Neural progenitor cell (in vitro differentiated cells): ENCODE results near the gene MBP. TPM values are rescaled to one million over a fixed set of nuclear protein-coding genes. Genes with fewer than 3 reads are reported as not detected.

ENCODE experiments used
- DNase-seq: peaks from one replicate; pipeline ENCODE4 v3.0.0-alpha.2; 2016; ENCODE audit warnings: low spot score
- H2AFZ ChIP-seq: fragments of 200-600 bp; sonication (generic); replicated peaks from 2 replicates; pipeline ENCODE4 v1.6.1; 2016; ENCODE audit warnings: antibody characterized with exemption
- H3F3A ChIP-seq: fragments of 200-600 bp; sonication (generic); 2 replicates; pipeline ENCODE4 v1.6.1; 2016; ENCODE audit warnings: antibody characterized with exemption, low read depth
- H3K27ac ChIP-seq: fragments of 200-600 bp; sonication (generic); 2 replicates; pipeline ENCODE4 v1.5.1; 2016; ENCODE audit warnings: mild to moderate bottlenecking
- H3K27me3 ChIP-seq: fragments of 200-600 bp; sonication (generic); 2 replicates; pipeline ENCODE4 v1.6.1; 2016; ENCODE audit warnings: mild to moderate bottlenecking, moderate library complexity
- H3K36me3 ChIP-seq: fragments of 200-600 bp; sonication (generic); 2 replicates; pipeline ENCODE4 v1.5.1; 2016
- H3K4me1 ChIP-seq: fragments of 200-600 bp; sonication (generic); 2 replicates; pipeline ENCODE4 v1.6.1; 2016; ENCODE audit warnings: mixed run types
- H3K4me2 ChIP-seq: fragments of 200-600 bp; sonication (generic); 2 replicates; pipeline ENCODE4 v1.6.1; 2016
- H3K4me3 ChIP-seq: fragments of 200-600 bp; sonication (generic); 2 replicates; pipeline ENCODE4 v1.5.1; 2016
- H3K79me2 ChIP-seq: fragments of 200-600 bp; sonication (generic); 2 replicates; pipeline ENCODE4 v1.6.1; 2016; ENCODE audit warnings: low read depth
- H3K9ac ChIP-seq: fragments of 200-600 bp; sonication (generic); 2 replicates; pipeline ENCODE4 v1.6.1; 2016
- H3K9me3 ChIP-seq: fragments of 200-600 bp; sonication (generic); 2 replicates; pipeline ENCODE4 v1.5.1; 2016; ENCODE audit warnings: low read depth
- H4K20me1 ChIP-seq: fragments of 200-600 bp; sonication (generic); 2 replicates; pipeline ENCODE4 v1.6.1; 2016; ENCODE audit warnings: low read depth
- H3K27ac Mint-ChIP-seq: 3 replicates; pipeline ENCODE4 v1.8.0; 2021; ENCODE audit warnings: mixed read lengths
- H3K27me3 Mint-ChIP-seq: 2 replicates; pipeline ENCODE4 v1.8.0; 2022; ENCODE audit warnings: low read depth, mild to moderate bottlenecking, inconsistent platforms, moderate library complexity, mixed read lengths; ENCODE audit not compliant: insufficient read depth
- H3K36me3 Mint-ChIP-seq: 3 replicates; pipeline ENCODE4 v1.8.0; 2021; ENCODE audit warnings: mixed read lengths
- H3K4me1 Mint-ChIP-seq: 3 replicates; pipeline ENCODE4 v1.8.0; 2021; ENCODE audit warnings: mixed read lengths
- H3K4me3 Mint-ChIP-seq: 3 replicates; pipeline ENCODE4 v1.8.0; 2021; ENCODE audit warnings: mild to moderate bottlenecking, moderate library complexity, mixed read lengths
- H3K9me3 Mint-ChIP-seq: 3 replicates; pipeline ENCODE4 v1.8.0; 2020; ENCODE audit warnings: mixed read lengths
- CTCF ChIP-seq: fragments of 200-600 bp; sonication (generic); IDR thresholded peaks from 2 replicates; pipeline ENCODE4 v1.5.1; 2017; ENCODE audit warnings: antibody characterized with exemption, mild to moderate bottlenecking
- EZH2 ChIP-seq: fragments of 200-600 bp; sonication (generic); IDR thresholded peaks from 2 replicates; pipeline ENCODE4 v1.6.1; 2017; ENCODE audit warnings: antibody characterized with exemption, mild to moderate bottlenecking, moderate library complexity
- EZH2phosphoT487 ChIP-seq: fragments of 200-600 bp; sonication (generic); IDR thresholded peaks from 2 replicates; pipeline ENCODE4 v1.6.1; 2017; ENCODE audit warnings: antibody characterized with exemption
- total RNA-seq: library from RNA; depleted of rRNA; stranded (reverse); fragments of >200 nt; gene quantifications from 2 replicates; pipeline ENCODE4 v1.2.3, GENCODE V29; 2015; ENCODE audit warnings: low replicate concordance

Gene MBP
- total RNA-seq, 1 donor from 2014 or later, result 0.64 TPM

DNA sequence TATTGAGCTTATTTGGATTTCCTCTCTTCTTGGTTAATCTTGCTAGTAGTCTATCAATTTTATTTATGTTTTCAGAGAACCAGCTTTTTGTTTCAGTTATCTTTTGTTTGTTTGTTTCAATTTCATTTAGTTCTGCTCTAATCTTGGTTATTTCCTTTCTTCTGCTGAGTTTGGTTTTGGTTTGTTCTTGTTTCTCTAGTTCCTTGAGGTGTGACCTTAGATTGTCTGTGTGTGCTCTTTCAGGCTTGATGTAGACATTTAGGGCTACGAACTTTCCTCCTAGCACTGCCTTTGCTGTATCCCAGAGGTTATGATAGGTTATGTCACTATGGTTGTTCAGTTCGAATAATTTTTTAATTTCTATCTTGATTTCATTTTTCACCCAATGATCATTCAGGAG, 168.6 kb downstream of the MBP start:
- no peak for DNase-seq
- Histone ChIP-seq H3K79me2 (peaks cover 17% of the 10 kb centered on the region), H3K4me1 (peaks cover 12% of the 10 kb centered on the region), H3K9ac (no peak overlapping the region), H3K4me2 (no peak overlapping the region), H3K27ac (no peak overlapping the region), H3K27me3 (no peaks in the 10 kb centered on the region), H2AFZ (no peak overlapping the region), H3K36me3 (peaks cover 9% of the 10 kb centered on the region), H3F3A (peaks cover 11% of the 10 kb centered on the region), H3K9me3 (no peaks in the 10 kb centered on the region), H3K4me3 (no peak overlapping the region), H4K20me1 (no peaks in the 10 kb centered on the region)
- no peak overlapping the region for H3K4me3 Mint-ChIP-seq
- H3K4me1 Mint-ChIP-seq, result no peaks in the 10 kb centered on the region
- H3K27ac Mint-ChIP-seq, result no peak overlapping the region
- H3K27me3 Mint-ChIP-seq, result no peaks in the 10 kb centered on the region
- peaks cover 26% of the 10 kb centered on the region for H3K9me3 Mint-ChIP-seq
- H3K36me3 Mint-ChIP-seq, result peaks cover 55% of the 10 kb centered on the region
- TF ChIP-seq EZH2phosphoT487 (no peak), EZH2 (no peak), CTCF (no peak)

DNA sequence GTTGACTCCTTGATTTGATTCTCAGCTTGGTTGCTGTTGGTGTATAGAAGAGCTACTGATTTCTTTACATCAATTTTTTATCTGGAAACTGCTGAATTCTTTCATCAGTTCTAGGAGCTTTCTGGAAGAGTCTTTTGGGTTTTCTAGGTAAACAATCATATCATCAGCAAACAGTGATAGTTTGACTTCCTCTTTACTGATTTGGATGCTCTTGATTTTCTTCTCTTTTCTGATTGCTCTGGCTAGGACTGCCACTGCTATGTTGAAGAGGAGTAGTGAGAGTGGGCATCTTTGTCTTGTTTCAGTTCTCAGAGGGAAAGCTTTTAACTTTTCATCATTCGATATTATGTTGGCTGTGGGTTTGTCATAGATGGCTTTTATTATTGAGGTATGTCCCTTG, 169.7 kb downstream of the MBP start:
- peaks cover 26% of the 10 kb centered on the region for H3K9me3 Mint-ChIP-seq
- peaks cover 7% of the 10 kb centered on the region for H3F3A ChIP-seq
- peaks cover 17% of the 10 kb centered on the region for H3K79me2 ChIP-seq
- peaks cover under 1% of the 10 kb centered on the region for H3K4me1 Mint-ChIP-seq
- peaks cover 3% of the 10 kb centered on the region for H3K4me1 ChIP-seq
- H3K4me3 ChIP-seq, result no peak overlapping the region
- no peak overlapping the region for H3K9ac ChIP-seq
- TF ChIP-seq CTCF, result no peak
- TF ChIP-seq EZH2phosphoT487, result no peak
- TF ChIP-seq EZH2, result no peak
- H3K4me3 Mint-ChIP-seq, result no peak overlapping the region
- H3K36me3 ChIP-seq, result peaks cover 9% of the 10 kb centered on the region
- no peak overlapping the region for H3K27ac ChIP-seq
- H3K4me2 ChIP-seq, result no peak overlapping the region
- H3K36me3 Mint-ChIP-seq, result peaks cover 57% of the 10 kb centered on the region
- DNase-seq, result no peak
- no peaks in the 10 kb centered on the region for H3K27me3 Mint-ChIP-seq
- no peak overlapping the region for H3K27ac Mint-ChIP-seq
- H4K20me1 ChIP-seq, result no peaks in the 10 kb centered on the region
- no peak overlapping the region for H2AFZ ChIP-seq
- H3K9me3 ChIP-seq, result no peaks in the 10 kb centered on the region
- H3K27me3 ChIP-seq, result no peaks in the 10 kb centered on the region

DNA sequence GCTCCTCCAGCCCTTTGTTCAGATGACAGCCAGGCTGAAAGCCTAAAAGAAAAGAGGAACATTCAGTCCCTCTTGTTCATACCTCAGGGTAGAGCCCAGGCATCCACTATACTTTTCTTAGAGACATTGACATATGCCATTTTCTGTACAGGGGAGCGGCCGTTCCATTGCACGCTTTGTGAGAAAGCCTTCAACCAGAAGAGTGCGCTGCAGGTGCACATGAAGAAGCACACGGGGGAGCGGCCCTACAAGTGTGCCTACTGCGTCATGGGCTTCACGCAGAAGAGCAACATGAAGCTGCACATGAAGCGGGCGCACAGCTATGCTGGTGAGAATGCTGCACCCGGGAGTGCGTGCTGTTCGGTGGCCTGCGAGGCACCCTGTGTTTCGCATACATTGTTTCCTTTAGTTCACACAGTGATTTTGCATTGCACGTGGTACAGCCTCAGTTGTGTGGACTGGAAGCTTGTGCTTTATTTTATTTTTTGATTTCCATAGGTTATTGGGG, 172.0 kb downstream of the MBP start:
- Histone ChIP-seq H3K9me3 (no peaks in the 10 kb centered on the region), H3K36me3 (peaks cover 9% of the 10 kb centered on the region), H3K9ac (no peak overlapping the region), H3K27me3 (no peaks in the 10 kb centered on the region), H3K4me3 (no peak overlapping the region), H3K4me2 (no peak overlapping the region), H3K79me2 (peaks cover 5% of the 10 kb centered on the region), H2AFZ (no peak overlapping the region), H3F3A (no peaks in the 10 kb centered on the region), H4K20me1 (no peaks in the 10 kb centered on the region), H3K4me1 (no peaks in the 10 kb centered on the region), H3K27ac (no peak overlapping the region)
- DNase-seq, result peak; percentile 52
- H3K27ac Mint-ChIP-seq, result no peak overlapping the region
- peaks cover 4% of the 10 kb centered on the region for H3K4me1 Mint-ChIP-seq
- TF ChIP-seq CTCF, result peak; percentile 42
- TF ChIP-seq EZH2phosphoT487, result no peak
- TF ChIP-seq EZH2, result no peak
- peaks cover 65% of the 10 kb centered on the region for H3K36me3 Mint-ChIP-seq
- no peaks in the 10 kb centered on the region for H3K27me3 Mint-ChIP-seq
- no peak overlapping the region for H3K4me3 Mint-ChIP-seq
- peaks cover 26% of the 10 kb centered on the region for H3K9me3 Mint-ChIP-seq
